WTC11 (cell line): ENCODE measurements around the gene ACYP2. TPM values are rescaled to one million over a fixed set of nuclear protein-coding genes. Genes with fewer than 3 reads are reported as not detected.

ENCODE experiments used
- ATAC-seq: fragments of 200-7000 bp; cut with Tn5 transposase; 2 replicates; pipeline ENCODE4 v1.10.0; 2021; ENCODE audit warnings: mild to moderate bottlenecking, moderate library complexity
- CTCF ChIA-PET: fragments of 300-600 bp; sonication (Branson Sonifier 250); formaldehyde crosslinking; loops from one replicate; lab custom pipeline; 2021; ENCODE audit warnings: antibody characterized with exemption; lab: Charles Lee
- POLR2A ChIA-PET: fragments of 350-600 bp; sonication (Branson Sonifier 250); formaldehyde crosslinking; loops from one replicate; lab custom pipeline; 2021; ENCODE audit warnings: antibody characterized with exemption; lab: Charles Lee
- DNase-seq: peaks from one replicate; pipeline ENCODE4 v3.0.0; 2021; ENCODE audit warnings: low spot score
- H3K27ac Mint-ChIP-seq: 2 replicates; pipeline ENCODE4 v1.8.0; 2021; ENCODE audit warnings: mixed read lengths
- H3K27me3 Mint-ChIP-seq: 2 replicates; pipeline ENCODE4 v1.8.0; 2021; ENCODE audit warnings: low read depth, mild to moderate bottlenecking, moderate library complexity, mixed read lengths
- H3K36me3 Mint-ChIP-seq: 2 replicates; pipeline ENCODE4 v1.8.0; 2021; ENCODE audit warnings: mixed read lengths
- H3K4me1 Mint-ChIP-seq: 2 replicates; pipeline ENCODE4 v1.8.0; 2022; ENCODE audit warnings: mixed read lengths
- H3K4me3 Mint-ChIP-seq: 2 replicates; pipeline ENCODE4 v1.8.0; 2021; ENCODE audit warnings: mild to moderate bottlenecking, moderate library complexity, mixed read lengths
- H3K9me3 Mint-ChIP-seq: 2 replicates; pipeline ENCODE4 v1.8.0; 2021; ENCODE audit warnings: mixed read lengths
- AR ChIP-seq: fragments of 250-450 bp; sonication (Bioruptor Pico); IDR thresholded peaks from 2 replicates; pipeline ENCODE4 v1.9.0; 2021; ENCODE audit warnings: mild to moderate bottlenecking
- ATF1 ChIP-seq: sonication (generic); formaldehyde crosslinking; IDR thresholded peaks from 2 replicates; pipeline ENCODE4 v1.8.1; 2023; ENCODE audit warnings: mild to moderate bottlenecking, moderate library complexity, missing genetic modification reagents
- ATF3 ChIP-seq: sonication (generic); formaldehyde crosslinking; conservative IDR thresholded peaks from 2 replicates; pipeline ENCODE4 v1.8.1; 2022; ENCODE audit warnings: mild to moderate bottlenecking, missing genetic modification reagents
- ATF6 ChIP-seq: sonication (generic); formaldehyde crosslinking; IDR thresholded peaks from 2 replicates; pipeline ENCODE4 v1.8.1; 2023; ENCODE audit warnings: mild to moderate bottlenecking, missing genetic modification reagents
- CBFB ChIP-seq: sonication (generic); formaldehyde crosslinking; IDR thresholded peaks from 2 replicates; pipeline ENCODE4 v1.8.1; 2022; ENCODE audit warnings: mild to moderate bottlenecking, low read depth, missing genetic modification reagents
- CREB1 ChIP-seq: sonication (generic); formaldehyde crosslinking; IDR thresholded peaks from 2 replicates; pipeline ENCODE4 v1.8.0; 2023; ENCODE audit warnings: mild to moderate bottlenecking, missing genetic modification reagents
- CREM ChIP-seq: sonication (generic); formaldehyde crosslinking; IDR thresholded peaks from 2 replicates; pipeline ENCODE4 v1.8.1; 2022; ENCODE audit warnings: mild to moderate bottlenecking, missing genetic modification reagents, moderate library complexity
- EMX1 ChIP-seq: fragments of 250-450 bp; sonication (Bioruptor Pico); IDR thresholded peaks from 2 replicates; pipeline ENCODE4 v1.8.0; 2021; ENCODE audit warnings: mild to moderate bottlenecking
- ETV6 ChIP-seq: sonication (generic); formaldehyde crosslinking; IDR thresholded peaks from 2 replicates; pipeline ENCODE4 v1.8.1; 2022; ENCODE audit warnings: mild to moderate bottlenecking, missing genetic modification reagents
- IRF2 ChIP-seq: sonication (generic); formaldehyde crosslinking; IDR thresholded peaks from 2 replicates; pipeline ENCODE4 v1.8.0; 2022; ENCODE audit warnings: low read depth, missing genetic modification reagents, borderline replicate concordance
- JUN ChIP-seq: sonication (generic); formaldehyde crosslinking; IDR thresholded peaks from 2 replicates; pipeline ENCODE4 v1.8.0; 2023; ENCODE audit warnings: mild to moderate bottlenecking, missing genetic modification reagents
- KAT7 ChIP-seq: sonication (generic); formaldehyde crosslinking; IDR thresholded peaks from 2 replicates; pipeline ENCODE4 v1.8.1; 2023; ENCODE audit warnings: missing genetic modification reagents, mild to moderate bottlenecking, borderline replicate concordance
- MXD4 ChIP-seq: fragments of 250-450 bp; sonication (Bioruptor Pico); IDR thresholded peaks from 2 replicates; pipeline ENCODE4 v1.8.0; 2021; ENCODE audit warnings: mild to moderate bottlenecking, moderate library complexity, borderline replicate concordance
- RELA ChIP-seq: sonication (generic); formaldehyde crosslinking; IDR thresholded peaks from 2 replicates; pipeline ENCODE4 v1.8.1; 2022; ENCODE audit warnings: missing genetic modification reagents, mild to moderate bottlenecking, borderline replicate concordance
- SOX15 ChIP-seq: fragments of 250-450 bp; sonication (Bioruptor Pico); IDR thresholded peaks from 2 replicates; pipeline ENCODE4 v1.9.0; 2021; ENCODE audit warnings: mild to moderate bottlenecking
- TCF7 ChIP-seq: sonication (generic); formaldehyde crosslinking; IDR thresholded peaks from 2 replicates; pipeline ENCODE4 v1.8.0; 2022; ENCODE audit warnings: mild to moderate bottlenecking, low read depth, missing genetic modification reagents, moderate library complexity
- ZNF232 ChIP-seq: sonication (generic); formaldehyde crosslinking; IDR thresholded peaks from 2 replicates; pipeline ENCODE4 v1.8.0; 2022; ENCODE audit warnings: mild to moderate bottlenecking, missing genetic modification reagents
- total RNA-seq: library from RNA; stranded (reverse); gene quantifications from 3 replicates; pipeline ENCODE4 v1.2.3, GENCODE V29; 2021
- TF ChIP-seq, protein P1 (sequence below): sonication (generic); formaldehyde crosslinking; IDR thresholded peaks from 2 replicates; pipeline ENCODE4 v1.8.1; 2022; ENCODE audit warnings: low read depth, missing genetic modification reagents, borderline replicate concordance
- TF ChIP-seq, protein P2 (sequence below): sonication (generic); formaldehyde crosslinking; IDR thresholded peaks from 2 replicates; pipeline ENCODE4 v1.8.0; 2022; ENCODE audit warnings: mild to moderate bottlenecking, missing genetic modification reagents
- TF ChIP-seq, protein P3 (sequence below): sonication (generic); formaldehyde crosslinking; IDR thresholded peaks from 2 replicates; pipeline ENCODE4 v1.8.1; 2022; ENCODE audit warnings: low read depth, mild to moderate bottlenecking, moderate library complexity, missing genetic modification reagents, borderline replicate concordance
- TF ChIP-seq, protein P4 (sequence below): sonication (generic); formaldehyde crosslinking; IDR thresholded peaks from 2 replicates; pipeline ENCODE4 v1.8.1; 2023; ENCODE audit warnings: mild to moderate bottlenecking, missing genetic modification reagents, moderate library complexity
- TF ChIP-seq, protein P5 (sequence below): sonication (generic); formaldehyde crosslinking; IDR thresholded peaks from 2 replicates; pipeline ENCODE4 v1.8.1; 2023; ENCODE audit warnings: mild to moderate bottlenecking, missing genetic modification reagents
- TF ChIP-seq, protein P6 (sequence below): fragments of 250-450 bp; sonication (Bioruptor Pico); IDR thresholded peaks from 2 replicates; pipeline ENCODE4 v2.1.2; 2022; ENCODE audit warnings: mild to moderate bottlenecking, moderate library complexity

The ACYP2 gene
- total RNA-seq, 1 experiment from 2014 or later: 4.4 TPM

GRCh38 chr2:54317973-54318372 is 202.6 kb downstream of the ACYP2 start (continued):
- TF ChIP-seq, protein P1, sequence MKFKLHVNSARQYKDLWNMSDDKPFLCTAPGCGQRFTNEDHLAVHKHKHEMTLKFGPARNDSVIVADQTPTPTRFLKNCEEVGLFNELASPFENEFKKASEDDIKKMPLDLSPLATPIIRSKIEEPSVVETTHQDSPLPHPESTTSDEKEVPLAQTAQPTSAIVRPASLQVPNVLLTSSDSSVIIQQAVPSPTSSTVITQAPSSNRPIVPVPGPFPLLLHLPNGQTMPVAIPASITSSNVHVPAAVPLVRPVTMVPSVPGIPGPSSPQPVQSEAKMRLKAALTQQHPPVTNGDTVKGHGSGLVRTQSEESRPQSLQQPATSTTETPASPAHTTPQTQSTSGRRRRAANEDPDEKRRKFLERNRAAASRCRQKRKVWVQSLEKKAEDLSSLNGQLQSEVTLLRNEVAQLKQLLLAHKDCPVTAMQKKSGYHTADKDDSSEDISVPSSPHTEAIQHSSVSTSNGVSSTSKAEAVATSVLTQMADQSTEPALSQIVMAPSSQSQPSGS: no peak
- TF ChIP-seq TCF7 (no peak), KAT7 (CRISPR knock-in tag) (no peak)

GRCh38 chr2:54318821-54319220 is 203.4 kb downstream of the ACYP2 start:
- DNase-seq (no peak), ATAC-seq (no peak)
- H3K4me3 Mint-ChIP-seq: no peak overlapping the region
- no peak overlapping the region for H3K27ac Mint-ChIP-seq
- H3K27me3 Mint-ChIP-seq: no peaks in the 10 kb centered on the region; the same call in 1 of the 2 replicates
- ChIA-PET POLR2A (no interaction called here), CTCF (no interaction called here)
- 0 out of 2 replicates have a peak, but pooled peaks cover under 1% of the 10 kb centered on the region for H3K36me3 Mint-ChIP-seq
- peaks cover 6% of the 10 kb centered on the region for H3K9me3 Mint-ChIP-seq
- no peak for TF ChIP-seq EMX1 (CRISPR knock-in tag)
- TF ChIP-seq, protein P2, sequence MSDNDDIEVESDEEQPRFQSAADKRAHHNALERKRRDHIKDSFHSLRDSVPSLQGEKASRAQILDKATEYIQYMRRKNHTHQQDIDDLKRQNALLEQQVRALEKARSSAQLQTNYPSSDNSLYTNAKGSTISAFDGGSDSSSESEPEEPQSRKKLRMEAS (CRISPR knock-in tag): no peak
- TF ChIP-seq CREM (CRISPR knock-in tag): no peak
- no peak for TF ChIP-seq AR
- TF ChIP-seq, protein P3, sequence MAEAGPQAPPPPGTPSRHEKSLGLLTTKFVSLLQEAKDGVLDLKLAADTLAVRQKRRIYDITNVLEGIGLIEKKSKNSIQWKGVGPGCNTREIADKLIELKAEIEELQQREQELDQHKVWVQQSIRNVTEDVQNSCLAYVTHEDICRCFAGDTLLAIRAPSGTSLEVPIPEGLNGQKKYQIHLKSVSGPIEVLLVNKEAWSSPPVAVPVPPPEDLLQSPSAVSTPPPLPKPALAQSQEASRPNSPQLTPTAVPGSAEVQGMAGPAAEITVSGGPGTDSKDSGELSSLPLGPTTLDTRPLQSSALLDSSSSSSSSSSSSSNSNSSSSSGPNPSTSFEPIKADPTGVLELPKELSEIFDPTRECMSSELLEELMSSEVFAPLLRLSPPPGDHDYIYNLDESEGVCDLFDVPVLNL: no peak
- peaks cover 10% of the 10 kb centered on the region for H3K4me1 Mint-ChIP-seq

GRCh38 chr2:54321047-54321446 is 205.6 kb downstream of the ACYP2 start:
- CTCF ChIA-PET: no interaction called here
- TF ChIP-seq, protein P4, sequence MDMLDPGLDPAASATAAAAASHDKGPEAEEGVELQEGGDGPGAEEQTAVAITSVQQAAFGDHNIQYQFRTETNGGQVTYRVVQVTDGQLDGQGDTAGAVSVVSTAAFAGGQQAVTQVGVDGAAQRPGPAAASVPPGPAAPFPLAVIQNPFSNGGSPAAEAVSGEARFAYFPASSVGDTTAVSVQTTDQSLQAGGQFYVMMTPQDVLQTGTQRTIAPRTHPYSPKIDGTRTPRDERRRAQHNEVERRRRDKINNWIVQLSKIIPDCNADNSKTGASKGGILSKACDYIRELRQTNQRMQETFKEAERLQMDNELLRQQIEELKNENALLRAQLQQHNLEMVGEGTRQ (CRISPR knock-in tag): no peak
- TF ChIP-seq, protein P5, sequence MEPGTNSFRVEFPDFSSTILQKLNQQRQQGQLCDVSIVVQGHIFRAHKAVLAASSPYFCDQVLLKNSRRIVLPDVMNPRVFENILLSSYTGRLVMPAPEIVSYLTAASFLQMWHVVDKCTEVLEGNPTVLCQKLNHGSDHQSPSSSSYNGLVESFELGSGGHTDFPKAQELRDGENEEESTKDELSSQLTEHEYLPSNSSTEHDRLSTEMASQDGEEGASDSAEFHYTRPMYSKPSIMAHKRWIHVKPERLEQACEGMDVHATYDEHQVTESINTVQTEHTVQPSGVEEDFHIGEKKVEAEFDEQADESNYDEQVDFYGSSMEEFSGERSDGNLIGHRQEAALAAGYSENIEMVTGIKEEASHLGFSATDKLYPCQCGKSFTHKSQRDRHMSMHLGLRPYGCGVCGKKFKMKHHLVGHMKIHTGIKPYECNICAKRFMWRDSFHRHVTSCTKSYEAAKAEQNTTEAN: no peak
- TF ChIP-seq ETV6 (CRISPR knock-in tag) (no peak), ATF1 (CRISPR knock-in tag) (no peak), IRF2 (no peak), SOX15 (CRISPR knock-in tag) (no peak), ATF3 (CRISPR knock-in tag) (no peak), ATF6 (CRISPR knock-in tag) (no peak), RELA (CRISPR knock-in tag) (no peak), CBFB (CRISPR knock-in tag) (no peak), MXD4 (no peak), JUN (CRISPR knock-in tag) (no peak), EMX1 (CRISPR knock-in tag) (no peak), ZNF232 (CRISPR knock-in tag) (no peak), CREB1 (CRISPR knock-in tag) (no peak)
- TF ChIP-seq, protein P6, sequence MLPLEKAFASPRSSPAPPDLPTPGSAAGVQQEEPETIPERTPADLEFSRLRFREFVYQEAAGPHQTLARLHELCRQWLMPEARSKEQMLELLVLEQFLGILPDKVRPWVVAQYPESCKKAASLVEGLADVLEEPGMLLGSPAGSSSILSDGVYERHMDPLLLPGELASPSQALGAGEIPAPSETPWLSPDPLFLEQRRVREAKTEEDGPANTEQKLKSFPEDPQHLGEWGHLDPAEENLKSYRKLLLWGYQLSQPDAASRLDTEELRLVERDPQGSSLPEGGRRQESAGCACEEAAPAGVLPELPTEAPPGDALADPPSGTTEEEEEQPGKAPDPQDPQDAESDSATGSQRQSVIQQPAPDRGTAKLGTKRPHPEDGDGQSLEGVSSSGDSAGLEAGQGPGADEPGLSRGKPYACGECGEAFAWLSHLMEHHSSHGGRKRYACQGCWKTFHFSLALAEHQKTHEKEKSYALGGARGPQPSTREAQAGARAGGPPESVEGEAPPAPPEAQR (CRISPR knock-in tag): no peak
- H3K27me3 Mint-ChIP-seq: no peaks in the 10 kb centered on the region; the same call in 1 of the 2 replicates
- peaks cover 12% of the 10 kb centered on the region for H3K36me3 Mint-ChIP-seq
- ATAC-seq (no peak), DNase-seq (no peak)
- peaks cover 10% of the 10 kb centered on the region for H3K4me1 Mint-ChIP-seq
- no peak overlapping the region for H3K4me3 Mint-ChIP-seq
- peaks cover 25% of the 10 kb centered on the region for H3K9me3 Mint-ChIP-seq
- POLR2A ChIA-PET: no interaction called here
- no peak overlapping the region for H3K27ac Mint-ChIP-seq
